Measurements from ENCODE around the gene DYNC1LI2.

The DYNC1LI2 gene

GRCh38 chr16:66698046-66698445 lies 53.4 kb downstream of the DYNC1LI2 start:
- no peaks in the 10 kb centered on the region for H3F3A ChIP-seq (ENCODE audit: control insufficient read depth, insufficient read depth)
- H3K4me1 ChIP-seq (ENCODE audit: control insufficient read depth, low read length), result peaks cover 28% of the 10 kb centered on the region
- H3K36me3 ChIP-seq (ENCODE audit: control insufficient read depth, low read length), result no peaks in the 10 kb centered on the region
- no peak overlapping the region for H3K4me3 ChIP-seq (ENCODE audit: low read length)
- H3K4me2 ChIP-seq (ENCODE audit: low read length), result no peak overlapping the region
- no peaks in the 10 kb centered on the region for H3K9me3 ChIP-seq (ENCODE audit: control insufficient read depth, insufficient read depth, low read length)
- H3K27ac ChIP-seq (ENCODE audit: low read depth, low read length), result no peak overlapping the region
- TF ChIP-seq CTCF (IDR thresholded peaks at IDR 0.05; ENCODE audit: low read depth, low read length, poor library complexity, severe bottlenecking) (no peak), EZH2phosphoT487 (IDR thresholded peaks at IDR 0.05; ENCODE audit: borderline replicate concordance, low read length) (no peak)
- peaks cover 25% of the 10 kb centered on the region for H3K27me3 ChIP-seq (ENCODE audit: control insufficient read depth, low read length)
- H4K20me1 ChIP-seq (ENCODE audit: control insufficient read depth, insufficient read depth, low read depth, low read length), result 0 out of 2 replicates have a peak, but pooled peaks cover 3% of the 10 kb centered on the region
- H3K79me2 ChIP-seq (ENCODE audit: control insufficient read depth, low read length), result no peaks in the 10 kb centered on the region
- no peaks in the 10 kb centered on the region for H3K9me2 ChIP-seq (replicated peaks; ENCODE audit: control insufficient read depth, low read length)

GRCh38 chr16:66696669-66697630 lies 54.5 kb downstream of the DYNC1LI2 start, which contains the start of gene CMTM4:
CMTM4 (minus strand) TSS chr16:66696743; CDS start chr16:66696525, 218 bp downstream.
- peak within 1 kb of the TSS; percentile 82 for H3K4me2 ChIP-seq (ENCODE audit: low read length)

GRCh38 chr16:66695935-66696668 lies 55.3 kb downstream of the DYNC1LI2 start:
- no peak; the same call in 1 of the 2 replicates for TF ChIP-seq EZH2phosphoT487 (IDR thresholded peaks at IDR 0.05; ENCODE audit: borderline replicate concordance, low read length)
- no peak for TF ChIP-seq CTCF (IDR thresholded peaks at IDR 0.05; ENCODE audit: low read depth, low read length, poor library complexity, severe bottlenecking)
- Histone ChIP-seq H3K9me2 (replicated peaks; ENCODE audit: control insufficient read depth, low read length) (no peaks in the 10 kb centered on the region), H4K20me1 (ENCODE audit: control insufficient read depth, insufficient read depth, low read depth, low read length) (0 out of 2 replicates have a peak, but pooled peaks cover 3% of the 10 kb centered on the region), H3K4me2 (ENCODE audit: low read length) (peak overlapping the region; percentile 73), H3F3A (ENCODE audit: control insufficient read depth, insufficient read depth) (no peaks in the 10 kb centered on the region), H3K79me2 (ENCODE audit: control insufficient read depth, low read length) (no peaks in the 10 kb centered on the region), H3K27me3 (ENCODE audit: control insufficient read depth, low read length) (peaks cover 27% of the 10 kb centered on the region), H3K36me3 (ENCODE audit: control insufficient read depth, low read length) (no peaks in the 10 kb centered on the region), H3K4me3 (ENCODE audit: low read length) (peak overlapping the region; percentile 71), H3K27ac (ENCODE audit: low read depth, low read length) (no peak overlapping the region), H3K4me1 (ENCODE audit: control insufficient read depth, low read length) (peaks cover 27% of the 10 kb centered on the region), H3K9me3 (ENCODE audit: control insufficient read depth, insufficient read depth, low read length) (no peaks in the 10 kb centered on the region)

More at GRCh38 chr16:66696669-66697630, 54.5 kb downstream of the DYNC1LI2 start, which contains the start of gene CMTM4:
- H3K27me3 ChIP-seq (ENCODE audit: control insufficient read depth, low read length), result peaks cover 25% of the 10 kb centered on the region
- H3K4me3 ChIP-seq (ENCODE audit: low read length), result peak within 1 kb of the TSS; percentile 72
- no peaks in the 10 kb centered on the region for H3F3A ChIP-seq (ENCODE audit: control insufficient read depth, insufficient read depth)
- 0 out of 2 replicates have a peak, but pooled peaks cover 3% of the 10 kb centered on the region for H4K20me1 ChIP-seq (ENCODE audit: control insufficient read depth, insufficient read depth, low read depth, low read length)
- no peaks in the 10 kb centered on the region for H3K79me2 ChIP-seq (ENCODE audit: control insufficient read depth, low read length)
- no peak within 1 kb of the TSS for H3K27ac ChIP-seq (ENCODE audit: low read depth, low read length)
- H3K9me2 ChIP-seq (replicated peaks; ENCODE audit: control insufficient read depth, low read length), result no peaks in the 10 kb centered on the region
- TF ChIP-seq EZH2phosphoT487 (IDR thresholded peaks at IDR 0.05; ENCODE audit: borderline replicate concordance, low read length) (peak; percentile 89; the same call in 1 of the 2 replicates), CTCF (IDR thresholded peaks at IDR 0.05; ENCODE audit: low read depth, low read length, poor library complexity, severe bottlenecking) (peak; percentile 50)
- H3K36me3 ChIP-seq (ENCODE audit: control insufficient read depth, low read length), result no peaks in the 10 kb centered on the region
- no peaks in the 10 kb centered on the region for H3K9me3 ChIP-seq (ENCODE audit: control insufficient read depth, insufficient read depth, low read length)
- peaks cover 28% of the 10 kb centered on the region for H3K4me1 ChIP-seq (ENCODE audit: control insufficient read depth, low read length)
